NCI-H1436 treated with DMSO at 0.1 percent for 48 hours (cell line): Measurements from ENCODE around the gene TTC29.
"Not testable (repeated sequence)": the region's sequence is repeated elsewhere in the genome, so short reads cannot be mapped to it uniquely, and the experiment has no call there.

Source experiments
- DNase-seq: peaks from one replicate; lab custom pipeline; 2025; lab: John Stamatoyannopoulos, UW

The TTC29 gene

GRCh38 chr4:146674829-146675570 lies 270.7 kb downstream of the TTC29 start:
- no peak for DNase-seq

DNA sequence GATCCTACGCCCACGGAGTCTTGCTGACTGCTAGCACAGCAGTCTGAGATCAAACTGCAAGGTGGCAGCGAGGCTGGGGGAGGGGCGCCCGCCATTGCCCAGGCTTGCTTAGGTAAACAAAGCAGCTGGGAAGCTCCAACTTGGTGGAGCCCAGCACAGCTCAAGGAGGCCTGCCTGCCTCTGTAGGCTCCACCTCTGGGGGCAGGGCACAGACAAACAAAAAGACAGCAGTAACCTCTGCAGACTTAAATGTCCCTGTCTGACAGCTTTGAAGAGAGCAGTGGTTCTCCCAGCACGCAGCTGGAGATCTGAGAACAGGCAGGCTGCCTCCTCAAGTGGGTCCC lies 281.7 kb downstream of the TTC29 start:
- not testable (repeated sequence) for DNase-seq

- no peak for DNase-seq
These were observed 284.3 kb downstream of the TTC29 start for GRCh38 chr4:146661367-146661766.
